LNCaP clone FGC (cell line): ENCODE results near the gene RPA1.

Experiments
- DNase-seq: peaks from one replicate; pipeline ENCODE4 v3.0.0-alpha.2; 2011; ENCODE audit warnings: low read depth
- H3K4me3 ChIP-seq: 2 replicates; pipeline ENCODE4 v1.5.1; 2011; ENCODE audit warnings: mild to moderate bottlenecking, low read depth, low read length, control low read depth
- TF ChIP-seq, protein P1 (sequence below): IDR thresholded peaks from 2 replicates; pipeline ENCODE4 v1.5.1; 2012; ENCODE audit warnings: mild to moderate bottlenecking; ENCODE audit not compliant: control insufficient read depth, insufficient read depth; ENCODE audit errors: extremely low read depth

The RPA1 gene

DNA sequence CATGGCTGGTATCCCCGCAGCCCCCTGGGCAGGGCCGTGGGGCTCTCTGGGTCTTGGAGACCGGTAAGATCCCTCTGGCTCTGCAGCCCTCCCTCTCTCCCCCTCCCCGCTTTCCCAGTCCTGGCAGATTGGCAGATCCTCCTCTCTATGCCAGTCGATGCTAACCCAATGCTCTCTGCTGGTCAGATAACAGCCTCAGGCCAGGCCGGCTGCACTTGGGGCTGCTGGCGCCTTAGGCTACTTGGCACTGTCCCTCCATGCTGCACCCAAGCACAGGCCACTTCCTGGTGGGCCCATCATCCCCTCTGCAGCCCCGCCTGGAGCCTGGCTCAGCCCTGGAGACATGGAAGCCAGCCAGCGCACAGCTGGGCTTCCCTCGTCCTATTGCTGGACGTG is 113.6 kb downstream of the RPA1 start:
- DNase-seq: no peak
- TF ChIP-seq, protein P1, sequence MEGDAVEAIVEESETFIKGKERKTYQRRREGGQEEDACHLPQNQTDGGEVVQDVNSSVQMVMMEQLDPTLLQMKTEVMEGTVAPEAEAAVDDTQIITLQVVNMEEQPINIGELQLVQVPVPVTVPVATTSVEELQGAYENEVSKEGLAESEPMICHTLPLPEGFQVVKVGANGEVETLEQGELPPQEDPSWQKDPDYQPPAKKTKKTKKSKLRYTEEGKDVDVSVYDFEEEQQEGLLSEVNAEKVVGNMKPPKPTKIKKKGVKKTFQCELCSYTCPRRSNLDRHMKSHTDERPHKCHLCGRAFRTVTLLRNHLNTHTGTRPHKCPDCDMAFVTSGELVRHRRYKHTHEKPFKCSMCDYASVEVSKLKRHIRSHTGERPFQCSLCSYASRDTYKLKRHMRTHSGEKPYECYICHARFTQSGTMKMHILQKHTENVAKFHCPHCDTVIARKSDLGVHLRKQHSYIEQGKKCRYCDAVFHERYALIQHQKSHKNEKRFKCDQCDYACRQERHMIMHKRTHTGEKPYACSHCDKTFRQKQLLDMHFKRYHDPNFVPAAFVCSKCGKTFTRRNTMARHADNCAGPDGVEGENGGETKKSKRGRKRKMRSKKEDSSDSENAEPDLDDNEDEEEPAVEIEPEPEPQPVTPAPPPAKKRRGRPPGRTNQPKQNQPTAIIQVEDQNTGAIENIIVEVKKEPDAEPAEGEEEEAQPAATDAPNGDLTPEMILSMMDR: no peak
- H3K4me3 ChIP-seq: no peak overlapping the region

DNA sequence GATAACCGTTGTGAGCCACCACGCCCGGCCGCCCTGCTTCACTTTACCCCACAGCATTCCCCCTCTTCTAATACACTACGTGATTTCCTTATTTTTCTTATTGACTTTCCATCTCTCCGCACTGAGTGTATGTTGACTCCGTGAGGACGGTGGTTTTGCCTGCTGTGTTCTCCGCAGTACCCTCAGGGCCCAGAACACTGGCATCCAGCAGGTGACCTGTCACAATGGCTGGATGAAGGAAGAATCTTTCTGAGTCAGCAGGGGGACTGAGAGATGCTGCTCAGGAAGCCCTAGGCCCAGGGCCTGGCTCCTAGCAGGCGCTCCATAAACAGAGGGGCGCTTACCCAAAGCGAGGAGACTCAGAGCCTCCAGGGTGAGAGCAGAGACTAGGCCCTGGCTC is 115.8 kb downstream of the RPA1 start:
- TF ChIP-seq, protein P1: no peak
- H3K4me3 ChIP-seq: no peak overlapping the region
- no peak for DNase-seq

DNA sequence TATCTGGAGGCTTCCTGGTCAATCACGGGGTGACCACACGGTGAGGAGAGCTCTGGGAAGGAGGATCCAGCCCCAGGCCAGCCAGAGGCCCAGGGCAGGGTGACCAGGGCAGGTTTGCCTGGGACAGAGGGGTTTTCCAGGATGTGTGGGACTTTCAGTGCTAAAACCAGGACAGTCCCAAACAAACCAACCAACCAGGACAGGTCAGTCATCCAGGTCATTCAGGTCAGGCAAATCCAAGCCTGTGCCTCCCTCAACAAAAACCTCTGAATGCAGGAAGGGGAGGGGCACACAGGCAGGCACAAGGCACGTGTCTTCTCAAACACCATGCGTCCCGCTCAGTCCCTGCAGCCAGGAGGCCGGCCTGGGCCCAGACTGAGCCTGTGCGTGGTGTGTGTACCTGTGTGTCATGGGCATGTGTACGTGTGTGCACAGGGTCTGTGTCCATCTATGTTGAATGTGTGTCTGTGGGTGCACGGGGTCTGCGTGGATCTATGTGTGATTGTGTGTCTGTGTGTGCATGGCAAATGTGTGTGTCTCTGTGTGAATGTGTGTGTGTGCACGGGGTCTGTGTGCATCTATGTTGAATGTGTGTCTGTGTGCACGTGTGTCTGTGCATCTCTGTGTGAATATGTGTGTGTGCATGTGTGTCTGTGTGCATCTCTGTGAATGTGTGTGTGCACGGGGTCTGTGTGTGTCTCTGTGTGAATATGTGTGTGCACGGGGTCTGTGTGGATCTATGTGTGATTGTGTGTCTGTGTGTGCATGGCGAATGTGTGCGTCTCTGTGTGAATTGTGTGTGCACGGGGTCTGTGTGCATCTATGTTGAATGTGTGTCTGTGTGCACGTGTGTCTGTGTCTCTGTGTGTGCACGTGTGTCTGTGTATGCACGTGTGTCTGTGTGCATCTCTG is 116.5 kb downstream of the RPA1 start:
- TF ChIP-seq, protein P1: no peak
- no peak for DNase-seq

DNA sequence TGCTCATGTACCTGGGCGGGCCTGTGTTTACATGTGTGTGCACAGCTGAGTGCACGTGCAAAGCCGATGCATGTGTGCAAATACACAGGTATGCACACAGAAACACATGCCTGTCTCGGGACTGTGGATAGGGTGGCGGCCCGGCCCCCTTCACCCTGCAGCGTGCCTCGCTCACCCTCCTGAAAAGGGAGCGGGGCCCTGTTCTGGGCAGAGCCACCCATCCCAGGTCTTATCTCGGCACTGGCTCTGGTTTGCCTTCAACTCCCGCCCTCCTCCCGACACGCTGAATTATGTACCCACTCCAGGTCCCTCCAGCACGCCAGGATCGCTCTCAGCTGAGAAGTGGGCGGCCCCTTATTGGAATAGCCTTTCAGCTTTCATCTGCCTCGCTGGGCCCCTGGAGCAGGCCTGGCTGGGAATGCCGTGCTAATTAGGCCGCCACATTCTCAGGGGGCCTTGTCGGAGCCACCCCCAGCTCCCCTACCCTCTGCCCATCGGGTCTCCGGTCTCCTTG is 117.5 kb downstream of the RPA1 start:
- TF ChIP-seq, protein P1: no peak
- no peak overlapping the region for H3K4me3 ChIP-seq
- no peak for DNase-seq

More for the DNA sequence above, 116.5 kb downstream of the RPA1 start:
- H3K4me3 ChIP-seq: no peak overlapping the region

DNA sequence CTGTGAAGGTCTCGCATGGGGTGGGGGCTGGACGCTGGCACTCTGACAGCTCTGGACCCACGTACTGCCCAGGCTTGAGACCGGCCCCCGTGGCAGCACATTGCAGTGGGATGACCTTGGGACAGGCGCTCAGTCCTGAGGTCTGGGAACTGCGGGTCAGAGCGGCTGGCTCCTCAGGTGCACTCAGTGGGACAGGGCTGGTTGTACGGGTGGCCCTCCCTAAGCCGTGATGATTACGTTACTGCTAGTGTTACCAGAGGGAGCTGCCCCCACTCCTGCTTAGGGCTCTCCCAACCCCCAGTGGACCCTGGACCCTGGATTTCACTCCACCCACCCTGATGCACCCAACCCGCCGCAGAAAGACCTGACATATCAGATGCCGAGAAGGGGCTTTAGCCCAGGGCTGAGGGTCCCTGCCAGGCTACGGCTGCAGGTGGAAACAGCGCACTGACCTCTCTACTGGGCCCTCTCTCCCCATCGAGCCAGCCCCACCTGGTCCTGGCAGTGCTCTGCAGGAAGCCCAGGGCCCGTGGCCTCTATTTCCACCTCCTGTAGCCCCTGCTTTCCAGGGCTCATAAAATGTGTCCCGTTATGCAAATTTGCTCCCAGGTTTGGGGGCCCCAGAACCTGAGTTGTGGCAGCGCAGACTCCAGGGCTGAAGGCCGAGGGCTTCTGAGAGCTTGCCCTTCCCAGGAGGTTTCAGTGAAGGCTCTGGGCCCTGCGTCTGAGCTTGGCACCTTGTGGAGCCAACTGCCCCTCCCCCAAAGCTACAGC is 118.1 kb downstream of the RPA1 start:
- TF ChIP-seq, protein P1: no peak
- DNase-seq: no peak
- H3K4me3 ChIP-seq: no peak overlapping the region

DNA sequence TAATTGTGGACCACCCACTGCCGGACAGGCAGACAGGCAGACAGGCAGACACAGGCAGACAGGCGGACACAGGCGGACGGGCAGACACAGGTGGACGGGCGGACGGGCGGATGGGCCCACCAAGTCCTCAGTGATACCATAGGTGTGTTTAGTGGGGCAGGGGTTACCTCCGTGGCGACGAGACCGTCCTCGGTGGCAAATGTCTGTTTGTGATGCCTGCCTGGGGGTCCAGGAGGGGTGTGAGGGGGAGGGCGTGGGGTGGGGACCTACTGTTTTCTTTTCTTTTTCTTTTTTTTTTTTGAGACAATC is 118.7 kb downstream of the RPA1 start:
- H3K4me3 ChIP-seq: no peak overlapping the region
- no peak for DNase-seq
- TF ChIP-seq, protein P1: no peak
